Measurements from ENCODE around the gene DLGAP1. TPM values are rescaled to one million over a fixed set of nuclear protein-coding genes. Genes with fewer than 3 reads are reported as not detected.
A peak's percentile ranks its signal among the peaks of the same experiment; 100 is the strongest.

Gene DLGAP1
- total RNA-seq, 1 experiment from 2014 or later: 23.2 TPM

- Histone ChIP-seq H4K8ac (replicated peaks; ENCODE audit: insufficient read length, low read depth, low read length) (no peak overlapping the region), H3K79me2 (ENCODE audit: insufficient read depth, low read length) (no peaks in the 10 kb centered on the region), H3K4me2 (ENCODE audit: insufficient read depth, insufficient read length, low read length) (no peak overlapping the region), H3K79me1 (ENCODE audit: insufficient read depth, low read depth, low read length, poor library complexity, severe bottlenecking) (no peaks in the 10 kb centered on the region), H3K27ac (ENCODE audit: insufficient read length, low read depth, low read length) (no peak overlapping the region), H4K91ac (ENCODE audit: insufficient read length, low read depth, low read length) (no peak overlapping the region), H2AK5ac (ENCODE audit: insufficient read length, low read length) (no peak overlapping the region), H2BK120ac (ENCODE audit: low read depth, low read length, poor library complexity, severe bottlenecking) (no peak overlapping the region), H3K9me3 (ENCODE audit: control insufficient read depth, low read depth, low read length) (no peaks in the 10 kb centered on the region), H3K56ac (ENCODE audit: insufficient read length, low read depth, low read length) (no peak overlapping the region), H3K14ac (ENCODE audit: insufficient read depth, low read length) (no peak overlapping the region), H4K20me1 (ENCODE audit: control insufficient read depth, insufficient read depth, insufficient read length) (no peaks in the 10 kb centered on the region), H2BK20ac (ENCODE audit: low read depth, low read length, poor library complexity, severe bottlenecking) (no peak overlapping the region), H2BK5ac (ENCODE audit: insufficient read length, low read length) (no peak overlapping the region), H3T11ph (ENCODE audit: low read length) (no peak overlapping the region), H3K23me2 (ENCODE audit: insufficient read length, low read depth, low read length, poor library complexity, severe bottlenecking) (no peaks in the 10 kb centered on the region), H3K27me3 (ENCODE audit: insufficient read depth, low read length) (no peaks in the 10 kb centered on the region), H2AFZ (ENCODE audit: low read length) (peak overlapping the region; percentile 48), H3K18ac (ENCODE audit: insufficient read length, low read depth, low read length) (no peak overlapping the region), H3K23ac (ENCODE audit: insufficient read length, low read depth, low read length) (no peak overlapping the region), H4K5ac (ENCODE audit: insufficient read length, low read depth, low read length) (no peak overlapping the region), H3K4me1 (ENCODE audit: insufficient read depth, low read length) (peaks cover 3% of the 10 kb centered on the region; the same call in 1 of the 2 replicates), H3K4ac (ENCODE audit: low read depth, low read length) (no peak overlapping the region), H3K9ac (ENCODE audit: extremely low read depth, insufficient read length, low read length) (no peak overlapping the region), H2BK12ac (ENCODE audit: insufficient read length, low read depth, low read length) (no peak overlapping the region), H2BK15ac (ENCODE audit: low read depth, low read length) (no peak overlapping the region)
- H3K27ac Mint-ChIP-seq: peak overlapping the region in 1 of 3 experiments; percentile 36; a peak in 2 of 7 replicates
- H3K36me3 Mint-ChIP-seq (ENCODE audit: insufficient read depth in 1 of 3, low read depth in 3 of 3): no peaks in the 10 kb centered on the region
- TF ChIP-seq CTCF (conservative IDR thresholded peaks at IDR 0.05): no peak
- H3K4me1 Mint-ChIP-seq: peaks cover 11 to 20% of the 10 kb centered on the region in 2 experiments
- WGBS (ENCODE audit: extremely low coverage, insufficient read length, low lambda C conversion rate): no CpG with 5 or more reads among the region's 3 CpGs
- H3K27me3 Mint-ChIP-seq (ENCODE audit: low read depth): no peaks in the 10 kb centered on the region
- no peak for DNase-seq
- no peak overlapping the region for H3K4me3 Mint-ChIP-seq
- H3K9me3 Mint-ChIP-seq: no peaks in the 10 kb centered on the region
These were observed 13.4 kb upstream of the DLGAP1 start for GRCh38 chr18:4468511-4468910.
